HG02870 (cell line): ENCODE results near the gene CHST10.
"Not testable (repeated sequence)": the region's sequence is repeated elsewhere in the genome, so short reads cannot be mapped to it uniquely, and the experiment has no call there.

Experiments used
- ATAC-seq: cut with Tn5 transposase; IDR thresholded peaks from one replicate; pipeline ENCODE4 v1.9.1; 2021; ENCODE audit warnings: mild to moderate bottlenecking, moderate library complexity; ENCODE audit not compliant: unreplicated experiment

The CHST10 gene

DNA sequence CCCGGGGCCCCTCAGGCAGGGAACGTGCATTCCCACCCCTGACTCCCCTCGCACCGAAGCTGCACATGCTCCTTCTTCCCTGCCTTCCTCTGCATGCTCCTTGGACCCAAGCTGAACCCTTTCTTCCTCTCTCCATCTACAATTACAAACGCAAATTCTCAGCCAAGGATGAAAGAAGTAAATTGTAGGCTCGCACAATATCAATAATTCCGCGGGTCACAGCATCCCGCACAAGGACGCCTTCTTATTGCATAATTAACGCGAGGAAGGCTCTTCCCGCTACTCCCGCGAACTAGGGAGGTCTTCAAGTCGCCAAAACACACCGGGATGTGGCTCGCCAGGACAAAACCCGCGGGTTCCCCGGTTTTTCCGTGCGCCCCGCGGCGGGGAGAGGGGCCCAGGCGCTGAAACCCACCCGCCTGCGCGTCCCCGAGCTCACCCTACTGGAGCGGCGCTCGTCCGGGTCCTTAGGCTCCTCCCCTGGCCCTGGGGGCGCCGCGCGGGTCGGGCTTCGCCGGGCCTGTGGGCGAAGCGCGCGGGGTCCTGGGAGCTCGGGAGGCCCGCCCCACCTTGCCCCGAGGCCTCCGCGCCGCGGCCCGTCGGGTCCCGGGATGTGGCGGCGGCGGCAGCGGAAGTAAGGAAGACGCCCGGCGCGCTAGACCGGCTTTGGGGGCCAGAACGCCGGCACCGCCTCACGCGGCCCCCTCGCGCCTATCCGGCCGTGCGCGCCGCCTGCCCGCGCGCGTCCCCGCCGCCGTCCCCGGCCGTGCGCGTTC is at the start of gene CHST10:
Gene CHST10, minus strand, starts transcription at position 734 of the 776 bp plus-strand sequence. CDS start 10,993 bp downstream, outside the sequence.
- peak; percentile 82 for ATAC-seq

DNA sequence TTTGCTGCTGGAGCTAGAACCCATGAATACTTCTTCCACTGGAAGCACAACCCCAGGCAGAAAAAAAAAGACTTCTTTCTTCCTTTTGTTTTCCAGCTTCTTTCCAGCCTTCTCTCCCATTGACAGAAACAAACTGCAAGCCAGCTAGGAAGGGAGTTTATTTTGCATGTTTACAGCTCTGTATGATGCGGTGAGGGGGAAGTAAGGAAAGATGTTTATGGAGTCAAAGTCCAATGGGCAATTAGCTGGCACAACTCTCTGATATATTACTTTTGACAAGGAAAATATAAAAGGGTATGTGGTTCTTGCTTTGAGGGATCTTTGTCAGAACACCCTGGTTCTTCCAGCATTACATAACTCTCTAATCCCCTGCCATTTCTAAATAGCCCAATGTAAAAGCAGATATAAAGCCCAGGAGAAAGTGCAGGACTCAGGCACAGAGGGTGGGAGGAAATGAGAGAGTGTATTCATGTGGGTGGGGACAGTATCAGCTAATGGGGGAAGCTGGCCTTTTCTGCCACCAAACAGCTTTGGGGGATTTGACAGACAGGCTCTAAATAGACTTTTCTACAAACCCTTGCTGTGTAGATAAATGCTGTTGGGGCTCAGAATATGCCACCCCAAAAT is 43.5 kb upstream of the CHST10 start:
- no peak for ATAC-seq

DNA sequence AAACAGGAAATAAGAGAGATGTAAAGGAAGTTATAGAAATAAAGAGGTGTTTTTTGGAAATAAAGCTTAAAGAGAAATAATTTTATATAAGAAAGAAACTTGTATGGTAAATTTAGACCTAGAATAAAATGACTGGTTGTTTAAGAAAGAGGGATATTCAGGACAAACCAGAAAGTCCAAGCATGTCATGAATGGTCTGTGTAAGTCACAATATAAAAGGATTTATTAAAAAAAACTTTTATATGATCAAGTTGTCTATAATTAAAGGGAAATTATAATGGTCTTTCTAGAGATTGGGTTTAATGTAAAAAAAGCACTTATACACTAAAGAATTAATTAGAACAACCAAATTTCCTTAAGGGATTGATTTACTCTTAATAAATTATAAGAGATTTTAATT is 38.9 kb upstream of the CHST10 start:
- not testable (repeated sequence) for ATAC-seq

- no peak for ATAC-seq
These were observed 36.4 kb upstream of the CHST10 start for GRCh38 chr2:100453853-100454252.

- no peak for ATAC-seq
These were observed 34.3 kb upstream of the CHST10 start for GRCh38 chr2:100451734-100452133.

DNA sequence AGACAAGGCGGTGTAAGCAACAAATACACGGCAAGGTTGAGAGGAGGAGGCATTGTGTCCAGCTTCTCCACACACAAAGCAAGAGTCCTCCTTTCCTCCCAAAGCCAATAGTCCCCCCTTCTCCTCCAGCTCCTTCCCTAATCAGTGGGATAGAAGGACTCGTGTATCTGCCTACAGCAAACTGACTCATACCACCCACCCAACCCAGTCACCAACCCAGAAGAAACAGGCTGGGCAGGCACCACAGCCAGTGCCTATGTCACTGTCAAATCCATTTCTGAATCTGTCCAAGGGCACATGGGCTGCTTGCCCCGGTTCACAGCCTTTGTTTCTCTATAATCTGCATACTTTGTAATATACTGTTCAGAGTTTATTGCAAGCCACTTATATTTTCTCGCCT is 33.6 kb upstream of the CHST10 start:
- no peak for ATAC-seq

DNA sequence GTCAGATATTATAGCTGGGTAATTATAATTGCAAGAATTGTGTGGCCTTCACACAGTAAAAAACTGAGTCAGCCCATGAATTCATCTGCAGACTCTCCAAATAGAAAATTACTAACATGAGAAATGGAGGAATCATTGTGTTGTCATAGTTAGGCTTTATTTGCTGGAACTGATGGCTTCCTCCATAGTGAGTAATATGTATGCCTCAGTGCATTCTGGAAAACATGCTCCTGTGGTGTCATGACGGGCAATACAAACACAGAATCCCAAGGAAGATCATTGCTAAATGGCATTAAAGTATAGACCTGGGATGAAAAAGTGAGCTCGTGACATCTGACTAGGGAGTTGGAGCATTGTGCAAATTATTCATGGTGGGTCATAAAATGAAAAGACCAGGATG is 29.2 kb upstream of the CHST10 start:
- ATAC-seq: no peak

DNA sequence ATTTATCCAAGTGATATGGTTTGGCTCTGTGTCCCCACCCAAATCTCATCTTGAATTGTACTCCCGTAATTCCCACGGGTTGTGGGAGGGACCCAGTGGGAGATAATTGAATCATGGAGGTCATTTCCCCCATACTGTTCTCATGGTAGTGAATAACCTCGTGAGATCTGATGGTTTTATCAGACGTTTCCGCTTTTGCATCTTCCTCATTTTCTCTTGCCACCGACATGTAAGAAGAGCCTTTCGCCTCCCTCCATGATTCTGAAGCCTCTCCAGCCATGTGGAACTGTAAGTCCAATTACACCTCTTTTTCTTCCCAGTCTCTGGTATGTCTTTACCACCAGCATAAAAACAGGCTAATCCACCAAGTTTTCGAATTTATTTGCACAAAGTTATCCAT is 20.3 kb upstream of the CHST10 start:
- no peak for ATAC-seq

GRCh38 chr2:100429726-100430125 is 12.3 kb upstream of the CHST10 start:
- ATAC-seq: no peak

GRCh38 chr2:100427627-100428258 is 10.3 kb upstream of the CHST10 start:
- ATAC-seq: no peak

DNA sequence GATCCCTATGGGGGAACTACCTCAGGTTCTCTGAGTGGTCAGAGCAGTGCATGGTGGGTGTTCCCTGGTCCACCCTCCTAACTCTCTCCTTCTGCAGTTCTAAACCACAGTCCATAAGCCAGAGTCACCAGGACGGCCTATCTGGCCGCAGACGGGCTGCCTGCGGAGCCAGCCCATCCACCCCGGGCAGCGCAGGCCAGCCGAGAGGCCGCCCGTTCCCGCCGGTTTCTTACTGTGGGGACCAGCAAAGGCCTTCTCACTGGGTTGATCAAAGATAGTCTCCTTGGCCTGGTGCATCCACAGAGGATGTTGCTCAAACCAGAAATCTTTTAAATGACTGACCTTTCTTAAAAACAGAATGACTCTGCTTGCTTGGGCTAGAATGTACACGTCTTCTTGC is 9.6 kb upstream of the CHST10 start:
- no peak for ATAC-seq

GRCh38 chr2:100426384-100426720 is 8.9 kb upstream of the CHST10 start:
- ATAC-seq: no peak

- ATAC-seq: no peak
These were observed 8.3 kb upstream of the CHST10 start for GRCh38 chr2:100425573-100426383.

DNA sequence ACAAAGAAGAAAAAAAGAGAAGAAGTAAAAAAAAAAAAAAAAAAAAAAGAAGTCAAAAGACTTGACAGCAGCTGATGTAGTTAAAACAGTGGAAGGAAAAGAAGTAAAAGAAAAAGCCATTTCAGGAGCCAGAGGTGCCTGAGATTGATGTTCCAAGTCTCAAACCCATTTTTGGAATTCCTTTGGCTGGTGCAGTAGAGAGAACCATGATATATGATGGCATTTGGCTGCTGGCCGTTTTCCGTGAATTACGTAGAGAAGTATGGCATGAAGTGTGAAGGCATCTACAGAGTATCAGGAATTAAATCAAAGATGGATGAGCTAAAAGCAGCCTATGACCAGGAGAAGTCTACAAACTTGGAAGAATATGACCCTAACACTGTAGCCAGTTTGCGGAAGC is 7.6 kb upstream of the CHST10 start:
- no peak for ATAC-seq

DNA sequence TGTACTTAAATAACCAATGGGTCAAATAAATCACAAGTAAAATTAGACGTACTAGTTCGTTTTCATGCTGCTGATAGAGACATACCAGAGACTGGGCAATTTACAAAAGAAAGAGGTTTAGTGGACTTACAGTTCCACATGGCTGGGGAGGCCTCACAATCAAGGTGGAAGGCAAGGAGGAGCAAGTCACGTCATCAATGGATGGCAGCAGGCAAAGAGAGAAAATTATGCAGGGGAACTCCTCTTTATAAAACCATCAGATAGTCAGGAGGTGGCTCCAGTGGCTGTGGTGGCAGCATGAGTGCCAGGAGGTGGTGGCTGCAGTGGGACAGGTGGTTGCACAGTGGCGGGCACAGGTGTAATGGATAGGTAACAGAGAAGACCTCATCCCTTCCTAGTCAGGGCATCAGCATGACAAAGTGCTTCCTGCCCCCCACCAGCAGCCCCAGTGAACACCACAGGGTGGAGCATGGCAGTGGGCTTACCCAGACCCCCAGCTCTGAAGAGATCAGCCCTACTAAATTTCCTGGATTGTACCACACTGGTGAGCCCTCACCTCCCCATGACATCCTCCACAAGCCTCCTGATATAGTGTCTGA is 6.9 kb upstream of the CHST10 start:
- ATAC-seq: no peak

- ATAC-seq: no peak
These were observed 6.2 kb upstream of the CHST10 start for GRCh38 chr2:100423631-100424030.

- no peak for ATAC-seq
These were observed 5.0 kb upstream of the CHST10 start for GRCh38 chr2:100422320-100423055.

GRCh38 chr2:100419915-100420314 is 2.4 kb upstream of the CHST10 start:
- no peak for ATAC-seq

- no peak for ATAC-seq
These were observed 1.0 kb upstream of the CHST10 start for GRCh38 chr2:100418406-100418962.

- no peak for ATAC-seq
These were observed 250 bp upstream of the CHST10 start for GRCh38 chr2:100417711-100418124.
